GM18502 (cell line): ENCODE results near the gene EIF6.

Source experiments
- ATAC-seq: cut with Tn5 transposase; IDR thresholded peaks from one replicate; pipeline ENCODE4 v1.9.1; 2021; ENCODE audit warnings: mild to moderate bottlenecking; ENCODE audit not compliant: unreplicated experiment, poor library complexity

EIF6 gene

DNA sequence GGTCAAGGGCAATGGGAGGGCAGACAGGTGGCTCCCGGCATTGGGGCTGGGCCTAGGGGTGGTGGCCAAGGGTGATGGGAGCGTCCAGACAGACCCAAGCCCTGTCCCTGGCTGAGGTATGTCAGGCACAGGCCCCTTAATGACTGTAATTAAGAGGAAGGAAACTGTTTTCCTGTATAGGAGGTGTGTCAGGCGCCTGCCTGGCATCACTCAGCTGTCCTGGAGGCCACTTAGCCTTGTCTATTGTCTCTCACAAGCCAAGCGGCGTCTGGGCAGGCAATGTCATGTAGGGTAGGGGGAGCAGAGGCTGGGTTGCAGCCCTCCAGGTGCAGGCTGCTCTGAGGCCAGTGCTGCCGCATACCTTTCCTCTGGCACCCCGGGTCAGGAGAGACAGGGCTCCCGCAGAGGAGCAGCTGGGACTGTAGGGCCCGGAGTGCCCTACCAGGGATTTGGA lies 11.6 kb upstream of the EIF6 start:
- no peak for ATAC-seq

DNA sequence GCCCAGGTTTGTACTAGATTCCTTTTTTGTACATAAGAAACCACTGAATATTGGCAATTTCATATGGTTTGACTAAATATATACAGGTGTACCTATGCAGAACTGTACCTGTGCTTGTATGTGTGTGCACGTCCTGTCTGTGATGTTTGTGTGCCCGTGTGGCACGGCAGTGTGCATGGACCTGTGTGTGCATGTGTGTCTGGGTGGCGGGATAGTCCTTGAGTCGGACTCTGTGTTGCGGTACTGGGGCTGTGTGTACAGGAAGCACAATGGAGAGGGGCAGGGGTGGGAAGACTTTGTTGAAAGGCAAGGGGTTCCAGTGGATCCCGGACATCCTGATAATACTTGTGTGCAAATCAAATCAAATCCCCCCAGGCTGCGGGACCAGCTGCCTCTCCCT lies 11.1 kb upstream of the EIF6 start:
- no peak for ATAC-seq

DNA sequence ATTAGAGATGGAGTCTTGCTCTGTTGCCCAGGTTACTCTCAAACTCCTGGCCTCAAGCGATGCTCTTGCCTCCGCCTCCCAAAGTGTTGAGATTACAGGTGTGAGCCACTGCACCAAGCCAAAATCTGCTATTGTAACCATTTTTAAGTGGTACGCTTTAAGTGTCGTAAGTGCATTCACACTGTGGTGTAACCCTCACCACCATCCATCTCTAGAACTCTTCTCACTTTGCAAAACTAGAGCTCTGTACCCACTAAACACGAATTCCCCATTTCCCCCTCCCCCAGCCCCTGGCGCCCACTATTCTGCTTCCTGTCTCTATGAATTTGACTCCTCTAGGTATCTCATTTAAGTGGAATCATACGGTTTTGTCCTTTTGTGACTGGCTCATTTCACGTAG lies 10.5 kb upstream of the EIF6 start:
- no peak for ATAC-seq

DNA sequence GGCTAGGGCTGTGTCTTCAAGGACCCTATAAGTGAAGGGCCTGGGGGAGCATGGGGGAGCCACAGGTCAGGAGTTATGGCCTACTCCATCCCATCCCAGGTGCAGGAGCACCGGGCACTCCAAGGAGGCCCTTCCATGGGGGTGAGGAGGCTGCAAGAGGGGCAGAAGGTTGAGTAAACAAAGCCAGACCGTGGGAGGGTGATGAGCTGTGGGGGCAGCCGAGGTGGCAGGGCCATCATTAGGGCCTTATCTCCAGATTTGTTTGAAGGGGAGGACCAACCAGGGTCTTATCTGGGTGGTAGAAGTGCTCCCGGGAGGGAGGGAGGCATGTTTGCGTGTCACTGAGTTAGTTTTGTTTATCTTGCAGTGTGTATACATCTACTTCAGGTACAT lies 9.7 kb upstream of the EIF6 start:
- no peak for ATAC-seq

DNA sequence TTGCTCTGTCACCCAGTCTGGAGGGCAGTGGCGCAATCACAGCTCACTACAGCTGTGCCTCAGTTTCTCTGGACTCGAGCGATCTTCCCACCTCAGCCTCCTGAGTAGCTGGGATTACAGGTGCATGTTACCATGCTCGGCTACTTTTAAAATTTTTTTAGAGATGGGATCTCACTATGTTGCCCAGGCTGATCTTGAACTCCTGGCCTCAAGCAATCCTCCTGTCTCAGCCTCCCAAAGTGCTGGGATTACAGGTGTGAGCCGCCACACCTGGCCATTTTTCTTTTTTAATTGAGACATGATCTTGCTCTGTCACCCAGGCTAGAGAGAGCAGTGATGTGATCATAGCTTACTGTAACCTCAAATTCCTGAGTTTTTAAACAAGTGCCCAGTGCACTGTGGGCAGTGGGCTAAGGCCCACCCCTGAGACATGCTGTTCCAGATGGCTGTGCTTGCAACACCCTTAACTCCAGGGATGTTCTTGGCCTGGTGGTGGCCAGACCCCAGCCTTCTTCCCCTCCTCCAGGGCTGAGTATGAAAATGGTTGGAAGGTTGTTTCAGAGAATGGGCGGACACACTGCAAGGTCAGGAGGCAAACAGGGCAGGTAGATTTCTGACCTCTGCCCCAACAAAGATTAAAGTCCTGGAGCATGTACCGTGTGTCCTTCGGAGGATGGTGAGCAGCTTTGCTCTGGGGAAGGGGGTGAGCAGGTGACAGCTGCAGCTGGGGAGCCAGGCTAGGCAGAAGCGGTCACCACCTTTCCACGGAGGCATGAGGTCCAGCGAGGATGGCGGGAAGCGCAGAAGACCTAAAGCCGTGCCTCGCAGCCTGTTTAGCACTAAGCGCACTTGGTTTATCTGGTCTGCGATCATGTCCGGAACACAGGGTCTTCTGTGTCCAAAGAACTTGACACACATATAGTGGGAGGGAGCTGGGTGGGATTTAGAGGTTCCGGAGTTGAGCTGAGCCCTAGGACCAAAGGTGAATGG lies 9.0 kb upstream of the EIF6 start:
- no peak for ATAC-seq

DNA sequence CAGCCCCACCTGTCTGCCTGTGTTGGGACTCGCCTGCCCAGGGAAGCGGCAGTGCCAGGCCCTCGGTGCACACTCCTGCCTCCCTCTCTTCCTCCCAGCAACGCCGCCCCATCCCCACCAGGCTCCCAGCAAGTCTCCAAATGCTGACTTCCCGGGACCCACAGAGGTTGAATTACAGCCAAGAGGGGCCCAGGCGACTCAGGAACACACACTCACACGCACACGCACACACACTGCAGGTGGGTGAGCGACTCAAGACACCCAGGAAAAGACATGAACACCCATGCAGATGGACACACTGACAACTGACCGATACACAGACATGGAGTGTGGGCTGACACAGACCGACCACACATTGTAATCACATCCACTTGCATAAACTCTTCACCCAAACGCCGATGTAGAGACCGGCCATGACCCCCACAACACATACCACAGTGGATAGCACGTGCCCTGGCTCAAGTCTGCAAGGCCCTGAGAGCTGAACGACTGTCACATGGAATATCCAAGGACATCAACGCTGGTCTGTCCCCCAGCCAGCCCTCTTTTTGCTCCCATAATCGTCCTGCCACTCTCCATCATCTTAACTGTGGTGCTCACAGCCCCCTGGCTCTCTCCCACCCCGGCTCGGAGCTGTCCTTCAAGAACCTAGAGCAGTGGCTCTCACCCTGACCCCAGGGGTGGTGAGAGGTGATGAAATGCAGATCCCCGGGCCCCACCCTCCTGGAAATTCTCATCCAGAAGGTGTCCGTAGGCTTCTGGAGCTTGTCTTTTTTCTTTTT lies 8.1 kb upstream of the EIF6 start:
- no peak for ATAC-seq

DNA sequence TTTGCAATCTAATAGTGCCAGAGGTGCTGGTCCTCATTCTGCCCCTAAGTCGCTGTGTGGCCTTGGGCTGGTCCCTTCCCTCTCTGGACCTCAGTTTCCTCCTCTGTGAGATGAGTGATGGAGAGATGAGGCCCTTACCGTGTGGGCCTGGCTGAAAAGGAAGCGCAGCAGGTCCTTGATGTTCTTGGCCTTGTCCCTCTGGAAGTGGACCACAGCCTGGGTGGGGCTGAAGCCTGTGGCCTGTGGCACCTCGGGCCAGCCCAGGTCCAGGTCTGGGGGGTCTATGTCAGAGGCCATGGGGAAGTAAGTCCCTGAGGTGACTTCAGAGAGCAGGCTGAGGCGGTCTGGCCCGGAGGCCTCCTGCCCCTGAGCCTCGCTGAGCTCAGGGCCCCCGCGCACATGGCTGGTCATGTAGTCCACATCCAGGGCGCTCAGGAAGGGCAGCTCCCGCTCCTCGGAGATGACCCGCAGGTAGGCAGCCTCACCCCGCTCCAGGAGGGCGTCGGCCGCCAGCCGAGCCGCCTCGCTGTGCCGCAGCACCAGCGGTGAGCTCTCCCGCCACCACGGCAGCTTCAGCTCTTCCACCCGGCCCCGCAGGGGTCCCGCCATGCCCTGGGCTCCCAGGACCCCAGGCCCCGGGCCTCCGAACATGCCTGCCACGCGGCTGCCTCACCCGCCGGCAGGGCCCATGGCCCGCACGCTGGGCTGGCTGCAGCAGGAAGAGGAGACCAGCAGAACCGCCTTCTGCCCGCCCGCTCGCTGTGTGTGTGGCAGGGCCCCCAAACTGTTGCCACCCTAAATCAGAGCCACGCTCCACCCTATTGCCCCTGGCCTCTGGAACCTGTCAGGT lies 7.3 kb upstream of the EIF6 start, which contains the start of gene FAM83C:
FAM83C (minus strand) TSS at position 772 of the 850 bp plus-strand sequence; CDS start at position 651, 121 bp downstream.
- no peak for ATAC-seq

DNA sequence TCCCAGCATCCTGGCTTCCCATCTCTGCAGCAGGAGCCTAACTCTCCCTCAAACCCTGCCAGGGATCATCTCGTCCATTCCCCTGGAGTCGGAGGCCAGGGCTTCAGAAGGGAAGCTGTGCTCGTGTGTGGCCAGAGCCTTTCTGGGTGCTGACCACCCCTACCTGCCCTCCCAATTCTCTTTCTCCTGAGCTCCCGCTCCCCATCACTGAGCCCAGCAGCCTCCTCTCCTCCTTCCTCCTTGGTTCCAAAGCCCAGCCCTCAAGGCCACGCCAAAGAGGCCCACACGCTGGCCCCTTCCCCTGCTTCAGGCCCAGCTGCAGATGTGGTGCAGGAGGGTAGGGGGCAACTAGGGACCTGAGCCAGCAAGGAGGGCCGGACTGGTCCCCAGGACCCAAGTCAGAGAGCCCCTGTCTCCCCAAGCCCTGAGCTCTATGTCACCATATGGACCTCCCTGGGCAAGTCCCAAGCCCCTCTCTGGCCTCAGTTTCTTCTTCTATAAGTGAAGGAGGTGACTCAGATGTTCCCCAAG lies 6.4 kb upstream of the EIF6 start:
- no peak for ATAC-seq

DNA sequence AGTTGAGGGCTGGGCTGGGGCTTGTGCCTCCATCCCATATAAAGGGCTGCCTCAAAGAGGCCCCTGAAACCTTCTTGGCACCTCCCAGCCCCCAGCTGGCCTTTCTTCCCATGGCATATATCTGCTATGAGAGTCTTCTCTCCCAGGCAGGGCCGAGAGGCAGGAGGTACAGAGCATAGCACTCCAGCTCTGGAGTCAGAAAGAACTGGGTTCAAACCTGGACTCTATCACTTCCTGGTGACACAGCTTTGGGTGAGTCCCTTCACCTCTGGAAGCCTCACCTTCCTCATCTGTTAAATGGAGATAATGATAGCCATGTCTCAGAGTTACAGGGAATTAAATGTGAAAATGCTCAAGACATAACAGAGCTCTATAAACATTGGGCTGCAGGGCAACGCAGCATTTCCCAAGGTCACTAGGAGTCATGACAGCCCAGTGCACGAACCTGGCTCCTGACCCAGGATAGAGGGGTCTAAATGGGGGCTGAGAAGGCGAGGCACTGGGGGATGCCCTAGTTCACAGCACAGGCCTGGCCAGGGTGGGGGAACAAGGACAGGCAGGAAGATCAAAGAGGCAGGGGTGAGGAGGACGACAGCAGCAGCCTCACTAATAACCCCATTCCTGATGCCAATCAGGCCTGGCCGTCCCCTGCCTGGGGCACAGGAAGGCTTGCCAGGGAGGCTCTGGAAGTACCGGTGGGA lies 5.8 kb upstream of the EIF6 start:
- no peak for ATAC-seq

DNA sequence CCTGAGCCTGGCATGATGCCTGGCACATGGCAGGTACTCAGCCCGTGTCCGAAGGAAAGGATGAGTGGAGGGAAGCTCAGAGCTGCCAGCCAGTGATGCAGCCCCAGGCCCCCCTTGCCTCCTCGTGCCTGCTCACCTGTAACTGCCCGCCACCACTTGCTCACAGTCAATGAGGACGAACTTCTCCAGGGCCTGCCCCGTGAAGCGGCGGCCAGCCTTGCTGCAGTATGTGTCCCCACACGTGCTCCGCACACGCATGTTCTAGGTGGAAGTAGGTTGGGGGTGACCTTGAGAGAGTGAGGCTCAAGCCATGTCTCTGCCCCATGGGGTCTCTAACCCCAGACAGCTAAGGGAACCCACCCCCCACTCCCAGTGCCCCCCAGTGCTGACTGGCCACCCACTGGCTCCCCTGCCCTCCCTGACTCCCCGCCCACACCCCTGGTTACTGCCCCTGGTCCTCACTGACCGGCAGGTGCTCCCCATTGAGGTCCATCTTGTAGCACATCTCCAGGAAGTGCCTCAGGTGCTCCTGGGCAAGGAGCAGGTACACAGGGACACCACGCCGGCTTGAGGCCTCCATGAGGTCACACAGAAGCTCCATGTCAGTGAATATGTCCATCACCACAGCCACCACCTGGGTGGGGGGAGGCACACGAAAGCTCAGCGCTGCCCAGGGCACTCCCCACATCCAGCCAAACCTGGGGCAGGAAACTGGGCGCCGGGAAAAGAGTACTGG lies 3.9 kb upstream of the EIF6 start:
- ATAC-seq, result no peak

DNA sequence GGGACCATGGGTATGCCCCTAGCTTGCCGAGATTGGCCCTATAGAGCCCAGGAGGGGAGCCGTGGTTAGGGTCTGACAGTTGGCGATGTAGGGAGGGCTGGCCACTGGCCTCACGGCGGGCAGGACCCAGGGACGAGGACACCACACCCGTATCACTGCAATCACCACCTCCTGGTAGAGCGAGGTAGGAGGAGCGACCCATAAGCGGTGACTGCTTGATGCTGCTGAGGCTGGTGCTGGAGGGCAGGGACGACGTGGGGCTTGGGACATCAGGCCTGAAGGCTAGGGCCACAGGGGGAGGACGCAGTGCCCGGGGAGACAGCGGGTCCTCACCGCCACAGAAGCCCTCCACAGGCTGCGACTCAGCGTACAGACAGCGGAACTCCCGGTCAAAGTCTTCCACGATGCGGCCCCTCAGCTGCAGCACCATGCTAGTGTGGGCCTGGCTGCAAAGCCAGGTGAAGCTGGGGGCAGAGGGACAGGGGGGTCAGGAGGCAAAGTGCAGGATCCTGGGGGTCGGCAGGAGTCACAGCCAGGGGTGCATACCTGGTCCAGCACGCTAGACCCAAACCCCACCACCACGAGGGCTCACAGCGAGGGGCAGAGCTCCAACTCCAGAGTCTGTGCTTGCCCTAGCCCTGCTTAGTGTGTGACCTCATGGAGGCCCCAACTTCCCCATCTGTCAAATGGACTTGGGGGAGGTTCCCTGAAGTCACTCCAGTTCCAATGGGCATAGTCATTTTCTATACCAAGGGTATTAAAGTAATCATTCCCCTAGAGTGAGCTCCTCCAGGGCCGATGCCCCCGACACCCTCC lies 3.1 kb upstream of the EIF6 start:
- ATAC-seq, result no peak

DNA sequence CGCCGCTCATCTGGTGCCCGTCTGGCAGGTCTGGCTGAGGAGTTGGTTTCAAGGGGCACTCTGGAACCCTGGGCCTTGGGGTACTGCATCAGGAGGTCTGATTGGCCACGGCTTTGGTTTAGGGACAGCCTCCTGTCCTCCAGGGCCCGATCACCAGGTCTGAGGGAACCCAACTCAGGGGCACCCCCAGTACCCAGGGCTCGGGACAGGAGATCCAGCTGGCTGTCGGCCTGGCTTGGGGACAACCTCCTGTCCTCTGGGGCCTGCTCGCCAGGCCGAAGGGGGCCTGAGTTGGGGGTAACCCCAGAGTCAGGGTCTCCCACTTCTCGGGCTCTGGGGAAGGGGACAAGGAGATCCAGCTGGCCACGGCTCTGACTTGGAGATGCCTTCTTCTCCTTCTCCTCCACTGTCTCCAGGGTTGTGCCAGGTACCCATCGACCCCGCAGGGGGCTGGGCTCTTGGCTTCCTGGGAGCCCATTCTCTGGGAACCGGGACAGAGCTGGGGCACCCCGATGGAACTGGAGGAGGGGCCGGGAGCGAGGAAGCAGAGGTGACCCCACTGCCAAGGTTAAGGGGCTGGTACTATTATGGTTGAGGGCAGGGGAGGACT lies 2.4 kb upstream of the EIF6 start:
- ATAC-seq, result no peak

DNA sequence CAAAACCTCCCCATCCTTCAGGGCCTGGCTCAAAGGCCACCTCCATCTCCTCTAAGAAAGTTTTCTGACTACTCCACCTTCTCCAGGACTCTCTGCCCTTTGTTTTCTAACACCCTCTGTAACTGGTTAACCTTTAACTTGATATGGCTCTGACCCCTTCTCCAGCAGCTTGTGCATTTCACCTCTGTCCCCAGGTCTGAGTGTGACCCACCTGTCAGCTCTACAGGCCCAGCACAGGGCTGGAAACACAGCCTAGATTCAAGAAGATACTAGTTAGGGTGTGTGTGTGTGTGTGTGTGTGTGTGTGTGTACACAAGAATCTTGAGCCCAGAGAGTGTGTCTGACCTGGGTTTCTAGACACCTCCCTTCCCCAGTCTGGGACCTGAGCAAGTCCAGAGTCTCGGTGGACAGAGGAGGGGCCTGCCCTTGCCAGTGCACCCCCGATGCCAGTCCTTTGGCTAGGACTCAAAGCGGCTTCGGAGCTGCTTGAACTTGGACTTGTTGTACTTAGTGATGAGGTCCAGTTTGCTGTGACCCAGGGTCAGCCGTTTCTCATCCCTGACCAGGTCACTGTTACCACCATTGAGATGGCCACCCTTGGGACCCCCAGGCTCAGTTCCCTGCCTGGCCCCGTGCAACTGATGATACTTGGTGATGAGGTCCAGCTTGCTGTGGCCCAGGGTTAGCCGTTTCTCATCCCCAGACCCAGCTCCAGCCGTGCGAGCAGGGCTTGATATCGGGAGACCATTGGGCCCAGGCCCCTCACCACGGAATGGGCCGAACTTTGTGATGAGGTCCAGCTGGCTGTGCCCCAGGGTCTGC lies 1.7 kb upstream of the EIF6 start:
- no peak for ATAC-seq

DNA sequence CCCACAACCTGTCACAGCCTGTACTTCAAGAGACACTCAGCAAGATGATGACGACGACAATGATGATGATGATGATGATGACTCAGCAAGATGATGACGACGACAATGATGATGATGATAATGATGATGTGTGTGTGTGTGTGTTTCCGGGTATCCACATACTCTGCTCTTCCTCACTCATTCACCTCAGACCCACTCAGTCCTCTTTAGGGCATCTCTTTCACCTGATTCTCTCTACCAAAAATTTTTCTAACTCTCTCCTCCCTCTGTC lies 1.2 kb upstream of the EIF6 start:
- no peak for ATAC-seq

DNA sequence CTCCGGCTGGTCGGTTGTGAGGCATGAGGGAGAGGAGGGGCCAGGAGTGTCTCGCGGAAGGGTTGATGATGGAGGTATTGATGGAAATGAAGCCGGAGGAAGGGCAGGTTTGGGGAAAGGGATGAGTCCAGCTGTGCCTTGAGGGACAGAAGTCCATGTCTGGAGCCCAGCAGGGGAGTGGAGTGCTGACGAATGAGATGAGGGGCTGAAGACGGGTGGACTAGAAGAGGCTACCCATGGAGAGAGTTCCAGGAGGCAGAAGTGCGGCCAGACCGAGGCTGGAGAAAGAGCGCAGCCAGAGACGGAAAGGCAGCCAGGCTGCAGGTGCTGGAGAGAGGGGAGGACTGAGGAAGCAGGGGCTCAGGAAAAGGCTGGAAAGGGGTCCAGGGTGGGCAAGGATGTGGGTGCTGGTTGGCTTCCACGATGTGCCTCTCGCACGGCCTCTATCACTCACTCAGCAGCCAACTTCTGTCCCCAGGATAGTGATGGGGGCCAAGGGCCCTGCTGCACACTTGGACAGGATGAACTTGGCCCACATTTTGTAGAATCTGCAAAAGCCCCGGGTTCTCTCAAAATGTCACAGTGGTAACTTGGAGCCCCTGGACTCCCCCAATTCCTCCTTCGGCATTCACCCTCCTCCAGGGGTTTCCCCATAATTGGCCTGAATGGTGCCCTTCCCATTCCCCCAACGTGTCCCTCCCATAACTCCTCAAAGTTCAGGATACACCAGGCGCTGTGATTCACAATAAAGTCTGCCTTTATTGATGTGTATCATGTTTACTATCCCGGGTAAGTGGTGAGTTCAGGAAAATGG lies 627 bp upstream of the EIF6 start:
- ATAC-seq, result no peak
